ENCODE measurements around the gene TSSK2.

DNA sequence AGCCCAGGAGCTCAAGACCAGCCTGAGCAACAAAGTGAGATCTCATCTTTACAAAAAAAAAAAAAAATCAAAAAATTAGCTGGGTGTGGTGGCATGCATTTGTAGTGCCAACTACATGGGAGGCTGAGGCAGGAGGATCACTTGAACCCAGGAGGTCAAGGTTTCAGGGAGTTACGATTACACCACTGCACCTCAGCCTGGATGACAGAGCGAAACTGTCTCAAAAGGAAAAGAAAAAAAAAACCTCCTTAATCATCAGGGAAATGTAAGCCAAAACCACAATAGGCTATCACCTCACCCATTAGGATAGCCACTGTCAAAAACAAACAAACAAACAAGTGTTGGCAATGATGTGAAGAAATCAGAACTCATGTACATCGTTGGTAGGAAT is 22.3 kb upstream of the TSSK2 start:
- TF ChIP-seq, protein P1, sequence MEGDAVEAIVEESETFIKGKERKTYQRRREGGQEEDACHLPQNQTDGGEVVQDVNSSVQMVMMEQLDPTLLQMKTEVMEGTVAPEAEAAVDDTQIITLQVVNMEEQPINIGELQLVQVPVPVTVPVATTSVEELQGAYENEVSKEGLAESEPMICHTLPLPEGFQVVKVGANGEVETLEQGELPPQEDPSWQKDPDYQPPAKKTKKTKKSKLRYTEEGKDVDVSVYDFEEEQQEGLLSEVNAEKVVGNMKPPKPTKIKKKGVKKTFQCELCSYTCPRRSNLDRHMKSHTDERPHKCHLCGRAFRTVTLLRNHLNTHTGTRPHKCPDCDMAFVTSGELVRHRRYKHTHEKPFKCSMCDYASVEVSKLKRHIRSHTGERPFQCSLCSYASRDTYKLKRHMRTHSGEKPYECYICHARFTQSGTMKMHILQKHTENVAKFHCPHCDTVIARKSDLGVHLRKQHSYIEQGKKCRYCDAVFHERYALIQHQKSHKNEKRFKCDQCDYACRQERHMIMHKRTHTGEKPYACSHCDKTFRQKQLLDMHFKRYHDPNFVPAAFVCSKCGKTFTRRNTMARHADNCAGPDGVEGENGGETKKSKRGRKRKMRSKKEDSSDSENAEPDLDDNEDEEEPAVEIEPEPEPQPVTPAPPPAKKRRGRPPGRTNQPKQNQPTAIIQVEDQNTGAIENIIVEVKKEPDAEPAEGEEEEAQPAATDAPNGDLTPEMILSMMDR (IDR thresholded peaks at IDR 0.05; ENCODE audit: low read length) = no peak
- TF ChIP-seq EZH2 (optimal IDR thresholded peaks at IDR 0.05; ENCODE audit: low read depth, low read length) (no peak), EZH2phosphoT487 (IDR thresholded peaks at IDR 0.05; ENCODE audit: low read length) (no peak)
